Activated CD4-positive, alpha-beta T cell treated with anti-CD3 and anti-CD28 coated beads, Interleukin-2, amount 50 U/mL, for 1 hour (primary cell): Measurements from ENCODE around the gene RHOA.
"Not testable (repeated sequence)": the region's sequence is repeated elsewhere in the genome, so short reads cannot be mapped to it uniquely, and the experiment has no call there.

Experiments
- DNase-seq: peaks from one replicate; pipeline ENCODE4 v3.0.0-alpha.2; 2020

RHOA gene

GRCh38 chr3:49410846-49411534 is 786 bp downstream of the RHOA start:
- DNase-seq, result no peak

GRCh38 chr3:49410066-49410845 is 1.5 kb downstream of the RHOA start:
- DNase-seq, result no peak

DNA sequence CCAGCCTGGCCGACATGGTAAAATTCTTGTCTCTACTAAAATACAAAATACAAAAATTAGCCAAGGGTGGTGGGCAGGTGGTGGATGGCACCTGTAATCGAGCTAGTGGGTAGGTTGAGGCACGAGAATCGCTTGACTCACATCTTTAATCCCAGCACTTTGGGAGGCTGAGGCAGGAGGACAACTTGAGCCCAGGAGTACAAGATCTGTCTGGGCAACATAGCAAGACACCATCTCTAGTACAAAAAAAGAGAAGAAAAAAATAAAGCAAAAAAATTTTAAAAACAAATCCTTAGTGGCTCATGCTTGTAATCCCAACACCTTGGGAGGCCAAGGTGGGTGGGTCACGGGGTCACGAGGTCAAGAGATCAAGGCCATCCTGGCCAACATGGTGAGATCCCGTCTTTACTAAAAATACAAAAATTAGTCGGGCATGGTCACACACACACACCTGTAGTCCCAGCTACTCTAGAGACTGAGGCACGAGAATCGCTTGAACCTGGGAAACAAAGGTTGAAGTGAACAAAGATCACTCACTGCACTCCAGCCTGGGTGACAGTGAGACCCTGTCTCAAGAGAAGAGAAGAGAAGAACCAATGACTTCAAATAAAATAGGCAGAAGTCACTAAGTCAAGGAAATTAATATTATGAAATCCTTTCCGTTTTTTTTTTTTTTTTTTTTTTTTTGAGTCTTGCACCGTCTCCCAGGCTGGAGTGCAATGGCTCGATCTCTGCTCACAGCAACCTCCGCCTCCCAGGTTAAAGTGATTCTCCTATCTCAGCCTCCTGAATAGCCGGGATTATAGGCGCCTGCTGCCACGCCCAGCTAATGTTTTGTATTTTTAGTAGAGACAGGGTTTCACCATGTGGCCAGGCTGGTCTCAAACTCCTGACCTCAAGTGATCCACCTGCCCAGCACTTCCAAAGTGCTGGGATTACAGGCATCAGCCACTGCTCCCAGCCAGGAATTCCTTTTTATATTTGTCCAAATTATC is 4.9 kb downstream of the RHOA start:
- DNase-seq, result no peak

GRCh38 chr3:49405570-49405969 is 6.2 kb downstream of the RHOA start:
- DNase-seq, result not testable (repeated sequence)

GRCh38 chr3:49403891-49404290 is 7.9 kb downstream of the RHOA start:
- DNase-seq, result no peak

GRCh38 chr3:49401766-49402165 is 10.0 kb downstream of the RHOA start:
- no peak for DNase-seq

DNA sequence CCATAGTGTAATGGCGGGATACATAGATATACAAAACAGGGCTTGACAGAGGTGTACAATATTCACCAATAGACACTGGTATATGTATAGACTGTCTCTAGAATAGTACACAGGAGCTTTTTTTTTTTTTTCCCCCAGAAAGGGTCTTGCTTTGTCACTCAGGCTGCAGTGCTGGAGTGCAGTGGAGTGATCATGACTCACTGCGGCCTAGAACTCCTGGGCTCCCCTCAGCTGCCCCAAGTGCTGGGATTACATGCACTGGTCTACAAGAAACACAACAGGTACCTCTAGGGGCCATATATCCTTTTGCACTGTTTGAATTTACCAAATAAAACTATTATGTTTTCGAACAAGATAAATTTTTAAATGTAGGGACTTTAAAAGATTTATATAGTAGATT is 12.3 kb downstream of the RHOA start:
- DNase-seq, result no peak

GRCh38 chr3:49397470-49397869 is 14.3 kb downstream of the RHOA start:
- DNase-seq, result no peak

GRCh38 chr3:49391310-49391709 is 20.5 kb downstream of the RHOA start:
- DNase-seq, result not testable (repeated sequence)

GRCh38 chr3:49389297-49389696 is 22.5 kb downstream of the RHOA start:
- DNase-seq, result no peak

DNA sequence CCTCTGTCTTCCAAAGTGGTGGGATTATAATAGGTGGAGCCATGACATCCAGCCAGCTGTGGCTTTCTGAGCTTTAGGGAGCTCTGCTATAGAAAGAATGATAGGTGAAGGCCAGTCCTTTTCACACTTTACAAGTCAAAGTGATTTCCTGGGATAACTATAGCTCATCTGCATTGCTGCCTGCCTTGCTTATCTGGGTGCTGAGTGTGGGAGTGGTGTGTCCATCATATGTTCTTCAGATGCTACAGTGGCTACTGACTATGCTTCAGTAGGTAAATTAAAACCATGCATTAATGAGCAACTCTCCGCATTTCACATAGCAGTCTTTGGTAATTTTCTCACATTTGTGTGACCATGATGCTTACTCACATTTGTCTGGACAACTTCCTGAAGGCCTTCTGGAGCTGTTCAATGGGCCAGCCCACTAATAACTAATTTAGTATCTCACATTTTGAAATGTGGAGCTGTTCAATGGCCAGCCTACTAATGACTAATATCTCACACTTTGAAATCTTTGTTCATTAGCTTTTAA is 23.4 kb downstream of the RHOA start:
- DNase-seq, result no peak

- DNase-seq, result no peak
These were observed 24.1 kb downstream of the RHOA start for GRCh38 chr3:49387721-49388120.

DNA sequence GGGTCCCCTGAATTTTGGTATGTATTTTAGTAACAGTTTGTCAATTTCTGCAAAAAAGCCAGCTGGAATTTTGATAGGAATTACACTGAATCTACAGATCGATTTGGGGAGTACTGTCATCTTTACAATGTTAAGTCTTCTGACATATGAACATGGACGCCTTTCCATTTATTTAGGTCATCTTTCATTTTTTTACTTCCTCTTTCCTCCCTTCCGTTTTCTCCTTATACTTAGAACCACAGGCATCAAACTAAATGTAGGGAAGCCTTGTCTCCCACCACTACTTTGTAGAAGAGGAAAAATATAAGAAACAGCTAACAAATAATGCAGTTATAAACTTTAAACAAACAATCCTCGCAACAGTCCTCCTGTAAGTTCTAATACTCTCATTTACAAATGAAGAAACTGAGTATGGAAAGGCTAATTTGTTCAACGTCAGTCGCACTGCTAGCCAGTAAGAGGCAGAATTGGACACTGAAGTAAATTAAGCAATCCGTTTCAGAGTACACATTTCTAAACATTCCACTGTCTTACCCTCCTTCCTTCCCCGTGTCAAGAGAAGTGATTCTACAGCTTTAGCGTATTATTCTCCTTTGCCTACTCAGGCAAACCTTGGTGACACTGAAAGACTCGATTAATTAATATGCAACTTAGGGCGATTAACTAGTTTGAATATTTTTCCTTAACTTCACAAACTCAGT is 25.6 kb downstream of the RHOA start:
- no peak for DNase-seq

GRCh38 chr3:49385617-49386016 is 26.2 kb downstream of the RHOA start:
- DNase-seq, result no peak

- DNase-seq, result no peak
These were observed 28.4 kb downstream of the RHOA start for GRCh38 chr3:49383387-49383786.

- DNase-seq, result no peak
These were observed 33.4 kb downstream of the RHOA start for GRCh38 chr3:49378249-49378895.

DNA sequence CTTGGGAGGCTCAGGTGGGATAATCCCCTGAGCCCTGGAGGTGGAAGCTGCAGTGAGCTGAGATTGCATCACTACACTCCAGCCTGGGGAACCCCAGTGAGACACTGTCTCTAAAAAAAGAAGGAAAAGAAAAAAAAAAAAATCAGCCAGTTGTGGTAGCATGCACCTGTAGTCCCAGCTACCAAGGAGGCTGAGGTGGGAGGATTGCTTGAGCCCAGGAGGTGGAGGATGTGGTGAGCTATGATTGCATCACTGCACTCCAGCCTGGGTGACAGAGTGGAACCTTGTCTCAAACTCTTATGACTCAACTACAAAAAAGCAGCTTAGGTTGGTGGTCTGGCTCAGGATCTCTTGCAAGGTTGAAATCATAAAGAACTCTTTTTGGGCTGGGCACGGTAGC is 34.3 kb downstream of the RHOA start:
- DNase-seq, result peak; percentile 18

DNA sequence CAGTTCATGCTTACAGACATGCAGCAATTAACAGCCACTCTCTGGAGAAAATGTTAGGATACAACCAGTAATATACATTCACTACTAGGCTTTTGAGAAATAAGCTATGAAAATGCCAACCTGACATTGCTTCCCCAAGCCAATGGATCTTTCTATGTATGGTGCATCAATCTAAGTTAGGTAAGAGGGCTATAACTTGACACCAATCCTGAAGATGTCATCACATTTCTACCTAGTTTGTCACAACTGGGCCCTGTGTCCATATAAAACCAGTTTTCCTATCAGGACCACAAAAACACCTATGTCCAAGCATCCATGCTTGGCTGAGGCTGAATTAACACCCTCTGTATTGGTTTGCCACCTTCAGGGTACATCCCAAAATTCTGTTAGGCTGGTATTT is 39.8 kb downstream of the RHOA start:
- DNase-seq, result no peak

GRCh38 chr3:49370585-49371290 is 41.0 kb downstream of the RHOA start:
- no peak for DNase-seq

GRCh38 chr3:49362561-49362960 is 49.2 kb downstream of the RHOA start:
- no peak for DNase-seq

GRCh38 chr3:49359623-49360022 is 52.2 kb downstream of the RHOA start:
- no peak for DNase-seq
